ENCODE data around the gene SHANK2. TPM values are rescaled to one million over a fixed set of nuclear protein-coding genes. Genes with fewer than 3 reads are reported as not detected.
A peak's percentile ranks its signal among the peaks of the same experiment; 100 is the strongest.

SHANK2 gene
- total and polyA plus RNA-seq, 7 donors, result under 0.01 to 0.17 (median 0.03) TPM; not detected in 3

DNA sequence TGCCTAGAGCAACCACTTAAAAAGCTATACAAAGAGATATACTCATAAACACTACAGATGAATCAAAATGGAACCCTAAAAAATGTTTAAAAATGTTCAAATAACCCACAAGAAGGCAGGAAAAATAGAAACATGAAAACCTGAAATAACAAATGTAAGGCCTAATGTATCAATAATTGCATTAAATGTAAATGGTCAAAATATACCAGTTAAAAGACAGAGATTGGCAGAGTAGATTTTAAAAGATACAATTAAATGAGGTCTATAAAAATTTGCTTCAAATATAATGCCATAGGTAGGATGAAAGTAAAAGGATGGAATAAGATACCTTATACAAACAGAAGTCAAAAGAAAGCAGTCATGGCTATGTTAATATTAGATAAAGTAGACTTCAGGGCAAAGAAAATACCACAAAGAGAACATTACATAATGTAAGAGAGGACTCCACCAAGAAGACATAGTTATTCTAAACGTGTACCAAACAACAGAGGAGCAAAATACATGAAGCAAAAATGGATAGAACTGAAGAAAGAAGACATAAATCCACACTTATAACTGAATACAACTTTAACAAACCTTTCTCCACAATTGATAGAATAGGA lies 25.2 kb downstream of the SHANK2 start:
- 38 to 52% (median 38%) methylated on average over 1 of the region's 1 CpG for WGBS, 3 donors
- intact Hi-C loops (cut with DNase I), result no loop called here
- Histone ChIP-seq H3K4me3 (no peak overlapping the region), H3K4me1 (no peaks in the 10 kb centered on the region), H3K36me3 (ENCODE audit: insufficient read depth in 1 of 2, low read depth in 1 of 2) (no peaks in the 10 kb centered on the region), H3K27ac (no peak overlapping the region), H3K27me3 (ENCODE audit: insufficient read depth in 3 of 3, low read length in 2 of 3) (peaks cover 0 to 5% (median 0%) of the 10 kb centered on the region in 3 donors), H3K9me3 (peaks cover 27% of the 10 kb centered on the region)
- ATAC-seq (no peak), DNase-seq (no peak)
- TF ChIP-seq, protein P1, sequence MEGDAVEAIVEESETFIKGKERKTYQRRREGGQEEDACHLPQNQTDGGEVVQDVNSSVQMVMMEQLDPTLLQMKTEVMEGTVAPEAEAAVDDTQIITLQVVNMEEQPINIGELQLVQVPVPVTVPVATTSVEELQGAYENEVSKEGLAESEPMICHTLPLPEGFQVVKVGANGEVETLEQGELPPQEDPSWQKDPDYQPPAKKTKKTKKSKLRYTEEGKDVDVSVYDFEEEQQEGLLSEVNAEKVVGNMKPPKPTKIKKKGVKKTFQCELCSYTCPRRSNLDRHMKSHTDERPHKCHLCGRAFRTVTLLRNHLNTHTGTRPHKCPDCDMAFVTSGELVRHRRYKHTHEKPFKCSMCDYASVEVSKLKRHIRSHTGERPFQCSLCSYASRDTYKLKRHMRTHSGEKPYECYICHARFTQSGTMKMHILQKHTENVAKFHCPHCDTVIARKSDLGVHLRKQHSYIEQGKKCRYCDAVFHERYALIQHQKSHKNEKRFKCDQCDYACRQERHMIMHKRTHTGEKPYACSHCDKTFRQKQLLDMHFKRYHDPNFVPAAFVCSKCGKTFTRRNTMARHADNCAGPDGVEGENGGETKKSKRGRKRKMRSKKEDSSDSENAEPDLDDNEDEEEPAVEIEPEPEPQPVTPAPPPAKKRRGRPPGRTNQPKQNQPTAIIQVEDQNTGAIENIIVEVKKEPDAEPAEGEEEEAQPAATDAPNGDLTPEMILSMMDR (IDR thresholded peaks at IDR 0.05), result no peak

DNA sequence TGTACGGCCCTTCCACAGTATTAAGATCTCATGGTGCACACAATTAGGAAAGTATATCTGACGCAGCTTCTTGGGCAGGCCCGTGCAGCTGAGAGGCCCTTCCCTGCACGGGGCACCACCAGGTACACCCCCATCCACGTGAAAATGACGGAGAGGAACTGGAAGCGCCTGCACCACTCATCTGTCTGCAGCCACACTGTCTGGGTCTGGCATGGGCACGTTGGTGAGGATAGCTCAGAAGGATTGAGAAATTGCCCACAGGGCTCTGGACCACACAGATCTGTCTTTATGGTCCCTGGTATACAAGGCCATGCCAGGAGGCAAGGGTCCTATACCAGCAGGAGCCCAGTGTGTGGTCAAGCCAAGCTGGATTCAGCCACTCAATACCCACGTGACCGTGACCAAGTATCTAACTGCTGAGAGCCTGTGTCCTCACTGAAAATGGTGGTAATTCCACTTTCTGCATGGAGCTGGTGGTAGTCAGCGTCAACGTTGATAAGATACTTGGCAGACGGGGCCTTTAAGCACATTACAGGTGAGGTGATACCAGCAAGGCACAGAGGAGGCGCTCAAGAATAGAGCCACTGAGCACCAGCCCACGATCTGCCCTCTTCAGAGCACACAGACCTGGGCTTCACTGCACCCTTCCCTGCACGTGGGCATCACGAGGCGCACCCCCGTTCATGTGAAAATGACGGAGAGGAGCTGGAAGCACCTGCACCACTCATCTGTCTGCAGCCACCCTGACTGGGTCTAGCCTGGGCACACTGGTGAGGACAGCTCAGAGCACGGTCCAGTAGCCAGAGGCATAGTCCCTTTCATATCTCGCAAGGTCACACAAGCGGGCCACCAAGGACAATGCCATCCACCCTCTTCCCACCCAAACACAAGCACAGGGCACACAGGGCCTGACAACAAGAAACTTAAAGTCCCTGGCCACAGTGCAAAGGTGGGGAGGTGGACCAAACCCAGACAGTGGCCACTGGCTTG lies 28.4 kb downstream of the SHANK2 start:
- ATAC-seq, result no peak

DNA sequence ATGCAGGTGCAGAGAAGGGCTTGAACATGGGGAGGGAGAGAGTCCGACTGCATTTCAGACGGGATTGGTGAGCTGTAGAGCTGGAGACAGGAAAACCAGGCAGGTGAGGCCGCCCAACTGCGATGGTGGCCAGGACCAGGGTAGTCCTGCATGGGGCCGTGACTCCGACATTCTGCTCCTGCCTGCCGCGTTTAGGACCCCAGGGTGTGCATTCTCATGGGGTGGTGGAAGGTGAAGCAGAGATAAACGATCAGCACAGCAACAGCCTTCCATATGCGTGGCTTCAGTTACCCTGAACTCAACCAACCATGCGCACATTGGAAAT lies 29.3 kb downstream of the SHANK2 start:
- no peak for ATAC-seq
- peaks cover 21% of the 10 kb centered on the region for H3K9me3 ChIP-seq
- no peak overlapping the region for H3K4me3 ChIP-seq
- TF ChIP-seq, protein P1 (IDR thresholded peaks at IDR 0.05), result no peak
- no peak for DNase-seq
- intact Hi-C loops (cut with DNase I), result no loop called here
- no peak overlapping the region for H3K27ac ChIP-seq
- H3K27me3 ChIP-seq (ENCODE audit: insufficient read depth in 3 of 3, low read length in 2 of 3), result peaks cover 0 to 4% (median 3%) of the 10 kb centered on the region in 3 donors
- no peaks in the 10 kb centered on the region for H3K4me1 ChIP-seq
- no peaks in the 10 kb centered on the region for H3K36me3 ChIP-seq (ENCODE audit: insufficient read depth in 1 of 2, low read depth in 1 of 2)
- WGBS, 3 donors, result 88 to 92% (median 91%) methylated on average over 11 of the region's 11 CpGs

More for the DNA sequence above, 28.4 kb downstream of the SHANK2 start:
- H3K27me3 ChIP-seq (ENCODE audit: insufficient read depth in 3 of 3, low read length in 2 of 3), result peaks cover 0 to 4% (median 1%) of the 10 kb centered on the region in 3 donors
- H3K36me3 ChIP-seq (ENCODE audit: insufficient read depth in 1 of 2, low read depth in 1 of 2), result no peaks in the 10 kb centered on the region
- H3K27ac ChIP-seq, result no peak overlapping the region
- H3K4me3 ChIP-seq, result no peak overlapping the region
- TF ChIP-seq, protein P1 (IDR thresholded peaks at IDR 0.05), result no peak
- no peak for DNase-seq
- WGBS, 3 donors, result 87 to 89% (median 88%) methylated on average over 23 of the region's 23 CpGs
- peaks cover 27% of the 10 kb centered on the region for H3K9me3 ChIP-seq
- intact Hi-C loops (cut with DNase I), result no loop called here
- H3K4me1 ChIP-seq, result no peaks in the 10 kb centered on the region

DNA sequence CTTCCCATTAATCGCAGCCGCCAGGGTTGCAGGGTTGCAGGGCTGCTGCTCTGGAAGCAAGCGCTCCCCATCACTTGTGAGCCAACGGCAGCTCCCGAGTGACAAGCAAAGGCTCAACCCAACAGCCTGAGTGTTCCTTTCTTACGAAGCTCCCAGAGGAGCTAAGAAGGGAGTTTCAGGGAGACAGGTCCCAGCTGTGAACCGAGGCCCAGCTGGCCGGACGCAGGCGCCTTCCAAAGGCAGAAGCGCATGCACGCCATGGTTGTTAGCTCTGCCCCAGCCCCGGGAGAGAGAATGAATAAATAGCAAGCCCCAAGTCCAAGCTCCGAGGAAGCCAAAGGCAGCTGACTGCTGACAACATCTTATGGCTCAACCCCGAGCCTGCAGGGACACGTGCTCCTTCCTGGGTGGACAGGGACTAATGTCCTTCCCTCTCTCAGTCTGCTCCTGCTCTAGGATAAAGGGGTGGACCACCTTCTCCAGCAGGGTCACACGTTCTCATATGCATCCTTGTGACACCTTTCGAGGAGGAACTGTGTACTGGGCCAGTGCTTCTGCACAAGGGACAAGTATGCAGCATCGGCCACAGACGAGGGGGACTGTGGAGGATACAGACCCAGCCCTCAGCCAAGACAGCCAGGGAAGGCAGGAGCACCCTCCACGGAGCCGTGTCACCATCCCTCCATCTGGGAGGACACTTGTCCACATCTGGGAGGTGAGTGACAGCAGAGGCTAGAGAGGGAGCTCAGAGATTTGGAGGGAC lies 29.9 kb downstream of the SHANK2 start:
- Histone ChIP-seq H3K27me3 (ENCODE audit: insufficient read depth in 3 of 3, low read length in 2 of 3) (peaks cover 0 to 4% (median 3%) of the 10 kb centered on the region in 3 donors), H3K9me3 (peaks cover 16% of the 10 kb centered on the region), H3K36me3 (ENCODE audit: insufficient read depth in 1 of 2, low read depth in 1 of 2) (no peaks in the 10 kb centered on the region), H3K4me1 (no peaks in the 10 kb centered on the region), H3K4me3 (no peak overlapping the region), H3K27ac (no peak overlapping the region)
- intact Hi-C loops (cut with DNase I), result no loop called here
- ATAC-seq (no peak), DNase-seq (peak in 1 of 2 donors; percentile 63)
- TF ChIP-seq, protein P1 (IDR thresholded peaks at IDR 0.05), result no peak
- WGBS, 3 donors, result 35 to 42% (median 38%) methylated on average over 22 of the region's 22 CpGs
